Measurements from ENCODE around the gene TCP10L. TPM values are rescaled to one million over a fixed set of nuclear protein-coding genes. Genes with fewer than 3 reads are reported as not detected.
"Not testable (repeated sequence)": the region's sequence is repeated elsewhere in the genome, so short reads cannot be mapped to it uniquely, and the experiment has no call there.

The TCP10L gene
- total RNA-seq, 1 experiment from 2014 or later = not detected

- no peak for DNase-seq
Observed at GRCh38 chr21:32572574-32573420, 12.5 kb downstream of the TCP10L start.

GRCh38 chr21:32570456-32570855 is 14.9 kb downstream of the TCP10L start:
- DNase-seq = no peak
- Histone ChIP-seq H3K27me3 (ENCODE audit: control insufficient read depth, insufficient read depth, low read length) (no peaks in the 10 kb centered on the region; the same call in 1 of the 2 replicates), H3K4me3 (ENCODE audit: insufficient read depth, low read depth, low read length) (no peak overlapping the region), H3K36me3 (replicated peaks; ENCODE audit: control insufficient read depth, insufficient read depth, low read length) (no peaks in the 10 kb centered on the region; the same call in 1 of the 2 replicates)

More at GRCh38 chr21:32572574-32573420, 12.5 kb downstream of the TCP10L start:
- Histone ChIP-seq H3K4me3 (ENCODE audit: insufficient read depth, low read depth, low read length) (no peak overlapping the region), H3K36me3 (replicated peaks; ENCODE audit: control insufficient read depth, insufficient read depth, low read length) (no peaks in the 10 kb centered on the region), H3K27me3 (ENCODE audit: control insufficient read depth, insufficient read depth, low read length) (no peaks in the 10 kb centered on the region; the same call in 1 of the 2 replicates)

- H3K27me3 ChIP-seq (ENCODE audit: control insufficient read depth, insufficient read depth, low read length) = no peaks in the 10 kb centered on the region; the same call in 1 of the 2 replicates
- H3K4me3 ChIP-seq (ENCODE audit: insufficient read depth, low read depth, low read length) = peak overlapping the region; percentile 60
- DNase-seq = peak; percentile 89
- no peaks in the 10 kb centered on the region; the same call in 1 of the 2 replicates for H3K36me3 ChIP-seq (replicated peaks; ENCODE audit: control insufficient read depth, insufficient read depth, low read length)
Observed at GRCh38 chr21:32569261-32570230, 15.8 kb downstream of the TCP10L start.

GRCh38 chr21:32567626-32568025 is 17.7 kb downstream of the TCP10L start:
- DNase-seq = no peak
- H3K36me3 ChIP-seq (replicated peaks; ENCODE audit: control insufficient read depth, insufficient read depth, low read length) = no peaks in the 10 kb centered on the region; the same call in 1 of the 2 replicates
- no peaks in the 10 kb centered on the region; the same call in 1 of the 2 replicates for H3K27me3 ChIP-seq (ENCODE audit: control insufficient read depth, insufficient read depth, low read length)
- no peak overlapping the region for H3K4me3 ChIP-seq (ENCODE audit: insufficient read depth, low read depth, low read length)

GRCh38 chr21:32566741-32567389 is 18.5 kb downstream of the TCP10L start:
- H3K27me3 ChIP-seq (ENCODE audit: control insufficient read depth, insufficient read depth, low read length) = no peaks in the 10 kb centered on the region; the same call in 1 of the 2 replicates
- H3K36me3 ChIP-seq (replicated peaks; ENCODE audit: control insufficient read depth, insufficient read depth, low read length) = no peaks in the 10 kb centered on the region; the same call in 1 of the 2 replicates
- H3K4me3 ChIP-seq (ENCODE audit: insufficient read depth, low read depth, low read length) = no peak overlapping the region
- no peak for DNase-seq

- H3K4me3 ChIP-seq (ENCODE audit: insufficient read depth, low read depth, low read length) = no peak overlapping the region
- no peak for DNase-seq
- H3K27me3 ChIP-seq (ENCODE audit: control insufficient read depth, insufficient read depth, low read length) = no peaks in the 10 kb centered on the region; the same call in 1 of the 2 replicates
- H3K36me3 ChIP-seq (replicated peaks; ENCODE audit: control insufficient read depth, insufficient read depth, low read length) = no peaks in the 10 kb centered on the region; the same call in 1 of the 2 replicates
Observed at GRCh38 chr21:32565856-32566465, 19.4 kb downstream of the TCP10L start.

- Histone ChIP-seq H3K36me3 (replicated peaks; ENCODE audit: control insufficient read depth, insufficient read depth, low read length) (no peaks in the 10 kb centered on the region; the same call in 1 of the 2 replicates), H3K27me3 (ENCODE audit: control insufficient read depth, insufficient read depth, low read length) (no peaks in the 10 kb centered on the region), H3K4me3 (ENCODE audit: insufficient read depth, low read depth, low read length) (no peak overlapping the region)
- DNase-seq = no peak
Observed at GRCh38 chr21:32562915-32563314, 22.4 kb downstream of the TCP10L start.

- Histone ChIP-seq H3K27me3 (ENCODE audit: control insufficient read depth, insufficient read depth, low read length) (no peaks in the 10 kb centered on the region), H3K36me3 (replicated peaks; ENCODE audit: control insufficient read depth, insufficient read depth, low read length) (no peaks in the 10 kb centered on the region; the same call in 1 of the 2 replicates), H3K4me3 (ENCODE audit: insufficient read depth, low read depth, low read length) (no peak overlapping the region)
- DNase-seq = no peak
Observed at GRCh38 chr21:32562426-32562825, 22.9 kb downstream of the TCP10L start.

GRCh38 chr21:32561476-32561875 is 23.8 kb downstream of the TCP10L start:
- not testable (repeated sequence) for H3K36me3 ChIP-seq (replicated peaks; ENCODE audit: control insufficient read depth, insufficient read depth, low read length); H3K4me3 ChIP-seq (ENCODE audit: insufficient read depth, low read depth, low read length); H3K27me3 ChIP-seq (ENCODE audit: control insufficient read depth, insufficient read depth, low read length); DNase-seq

GRCh38 chr21:32560896-32561295 is 24.4 kb downstream of the TCP10L start:
- DNase-seq = no peak
- no peaks in the 10 kb centered on the region for H3K36me3 ChIP-seq (replicated peaks; ENCODE audit: control insufficient read depth, insufficient read depth, low read length)
- no peaks in the 10 kb centered on the region for H3K27me3 ChIP-seq (ENCODE audit: control insufficient read depth, insufficient read depth, low read length)
- no peak overlapping the region for H3K4me3 ChIP-seq (ENCODE audit: insufficient read depth, low read depth, low read length)

- Histone ChIP-seq H3K4me3 (ENCODE audit: insufficient read depth, low read depth, low read length) (no peak overlapping the region), H3K36me3 (replicated peaks; ENCODE audit: control insufficient read depth, insufficient read depth, low read length) (no peaks in the 10 kb centered on the region), H3K27me3 (ENCODE audit: control insufficient read depth, insufficient read depth, low read length) (no peaks in the 10 kb centered on the region)
- DNase-seq = no peak
Observed at GRCh38 chr21:32559006-32559610, 26.2 kb downstream of the TCP10L start.

GRCh38 chr21:32558106-32558505 is 27.2 kb downstream of the TCP10L start:
- Histone ChIP-seq H3K4me3 (ENCODE audit: insufficient read depth, low read depth, low read length) (no peak overlapping the region), H3K36me3 (replicated peaks; ENCODE audit: control insufficient read depth, insufficient read depth, low read length) (no peaks in the 10 kb centered on the region), H3K27me3 (ENCODE audit: control insufficient read depth, insufficient read depth, low read length) (no peaks in the 10 kb centered on the region)
- DNase-seq = no peak

GRCh38 chr21:32554832-32555638 is 30.3 kb downstream of the TCP10L start:
- no peaks in the 10 kb centered on the region for H3K27me3 ChIP-seq (ENCODE audit: control insufficient read depth, insufficient read depth, low read length)
- no peaks in the 10 kb centered on the region for H3K36me3 ChIP-seq (replicated peaks; ENCODE audit: control insufficient read depth, insufficient read depth, low read length)
- no peak for DNase-seq
- H3K4me3 ChIP-seq (ENCODE audit: insufficient read depth, low read depth, low read length) = no peak overlapping the region
